NCI-H1930 (cell line): ENCODE results near the gene TBC1D22B.

ENCODE experiments used
- DNase-seq, 2 experiments: peaks; one replicate each; lab custom pipeline; 2025; lab: John Stamatoyannopoulos, UW

The TBC1D22B gene

DNA sequence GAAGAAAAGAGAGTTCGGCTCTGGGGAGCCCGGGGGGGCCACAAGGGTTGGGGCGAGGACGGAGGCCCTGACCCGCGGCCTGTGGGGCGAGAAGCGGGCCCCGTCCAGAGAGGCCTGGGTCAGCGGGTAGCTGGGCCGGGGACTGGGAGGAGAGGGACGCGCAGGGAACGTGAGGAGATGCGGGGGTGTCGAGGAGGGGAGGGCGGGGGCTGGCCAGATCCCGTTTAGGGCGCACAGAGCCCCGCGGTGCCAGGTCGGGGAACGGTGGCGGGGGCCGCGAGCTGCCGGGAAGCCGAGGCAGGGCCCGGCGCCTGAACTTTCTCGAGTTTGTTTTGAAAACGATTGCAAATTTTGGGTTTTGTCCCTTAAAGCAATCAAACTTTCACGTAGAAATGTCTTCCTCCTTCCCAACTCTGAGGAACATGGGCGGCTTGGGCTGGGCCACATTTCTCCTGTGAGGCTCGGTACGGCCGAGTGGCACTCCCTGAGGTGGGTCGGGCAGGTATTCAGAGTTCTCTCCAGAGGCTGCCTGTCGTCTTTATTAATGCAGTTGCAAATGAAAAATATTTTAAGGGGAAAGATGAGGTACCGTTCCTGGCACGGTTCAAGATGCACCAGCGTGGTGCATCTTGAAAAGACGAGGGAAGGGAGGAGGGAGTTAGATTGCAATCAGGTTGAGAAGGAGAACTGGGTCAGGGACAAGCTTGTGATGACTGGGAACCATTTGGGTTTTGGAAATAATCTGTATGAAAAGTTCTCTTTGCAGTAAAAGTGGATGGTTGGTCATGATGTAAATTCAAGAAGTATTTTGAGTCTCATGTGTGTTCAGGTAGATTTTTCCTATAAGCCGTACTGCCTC lies 97.2 kb downstream of the TBC1D22B start:
- DNase-seq = no peak

DNA sequence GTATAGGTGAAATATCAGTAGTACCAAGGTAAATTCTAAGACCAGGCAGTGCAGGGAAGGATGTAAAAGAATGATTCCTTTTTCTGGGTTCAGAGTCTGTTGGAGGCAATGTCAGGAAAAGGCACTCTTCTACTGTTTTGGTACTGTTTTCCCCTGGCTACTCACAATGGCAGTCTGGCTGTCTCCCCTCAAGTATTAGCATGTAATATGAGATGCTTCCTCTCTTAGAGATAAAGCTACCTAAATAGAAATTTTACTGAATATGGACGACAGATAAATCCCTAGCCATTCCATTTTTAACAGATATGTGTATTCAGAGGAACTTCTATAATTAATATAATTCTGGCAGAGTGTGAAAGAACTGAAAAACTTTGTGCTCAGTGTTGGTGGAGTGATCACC lies 99.7 kb downstream of the TBC1D22B start:
- DNase-seq = no peak

DNA sequence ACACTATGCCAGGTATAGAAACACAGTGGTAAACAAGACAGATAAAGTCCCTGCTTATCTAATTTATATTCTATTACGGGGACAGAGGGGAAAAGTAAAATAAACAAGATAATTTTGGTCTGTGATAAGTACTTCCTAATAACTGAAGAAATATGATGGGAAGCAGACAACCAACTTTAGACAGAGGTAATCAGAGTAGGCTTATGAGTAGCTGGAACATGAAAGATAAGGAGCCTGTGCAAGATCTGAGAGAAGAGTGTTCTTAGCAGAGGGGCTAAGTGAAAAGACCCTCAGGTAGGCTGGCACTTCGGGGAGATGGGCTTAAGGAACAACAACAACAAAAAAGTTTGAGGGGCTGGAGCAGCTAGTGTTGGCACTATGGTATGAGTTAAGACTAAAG lies 100.3 kb downstream of the TBC1D22B start:
- DNase-seq = no peak

DNA sequence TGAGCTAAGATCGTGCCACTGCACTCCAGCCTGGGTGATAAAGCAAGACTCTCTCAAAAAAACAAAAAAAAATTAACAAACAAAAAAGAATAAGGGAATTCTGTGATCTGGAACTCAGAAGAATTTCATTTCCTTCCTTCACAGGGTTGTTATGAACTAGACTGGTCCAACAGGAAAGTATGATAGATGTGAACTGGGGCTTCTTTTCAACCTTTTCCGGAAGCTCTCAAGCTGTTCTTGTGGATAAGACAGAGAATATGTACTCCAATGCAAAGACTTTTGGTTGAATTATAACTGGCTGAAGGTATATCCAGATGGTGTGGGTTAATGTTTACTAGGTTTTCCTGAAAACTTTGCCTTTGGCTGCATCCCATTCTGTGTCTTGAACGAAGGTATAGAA lies 101.5 kb downstream of the TBC1D22B start:
- DNase-seq = no peak

DNA sequence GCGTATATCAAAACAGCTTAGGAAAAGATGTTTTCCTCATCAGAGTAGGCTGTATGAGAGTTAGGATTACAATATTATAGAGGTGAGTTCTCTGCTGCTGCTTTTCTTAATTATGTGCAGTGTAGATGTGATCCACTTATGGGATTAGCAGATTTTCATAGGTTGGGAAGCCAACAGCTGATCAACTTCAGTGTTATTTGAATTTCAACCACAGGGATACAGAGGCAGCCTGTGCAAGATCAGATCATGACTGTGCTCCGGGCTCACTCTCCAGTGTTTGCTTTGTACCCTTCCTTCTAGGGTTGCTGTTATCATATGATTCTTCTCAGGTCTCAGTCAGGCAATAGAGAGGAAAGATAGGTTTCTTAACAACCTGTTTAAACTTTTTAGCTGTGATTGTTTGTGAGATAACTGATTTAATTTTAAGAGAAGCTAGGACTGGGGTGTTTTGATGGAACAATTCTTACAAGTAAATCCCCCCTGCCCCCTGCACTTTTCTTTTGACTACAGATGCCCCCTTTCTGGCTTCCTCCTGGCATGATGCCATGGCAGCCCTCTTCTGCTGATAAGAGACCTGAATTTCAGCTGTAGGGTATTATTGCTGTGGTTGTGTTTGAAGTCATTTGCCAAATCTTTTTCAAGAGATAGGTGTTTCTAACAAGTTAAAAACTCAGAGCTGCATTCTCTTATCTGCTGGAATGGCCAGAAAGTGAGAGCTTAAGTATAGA lies 104.7 kb downstream of the TBC1D22B start:
- DNase-seq = no peak

DNA sequence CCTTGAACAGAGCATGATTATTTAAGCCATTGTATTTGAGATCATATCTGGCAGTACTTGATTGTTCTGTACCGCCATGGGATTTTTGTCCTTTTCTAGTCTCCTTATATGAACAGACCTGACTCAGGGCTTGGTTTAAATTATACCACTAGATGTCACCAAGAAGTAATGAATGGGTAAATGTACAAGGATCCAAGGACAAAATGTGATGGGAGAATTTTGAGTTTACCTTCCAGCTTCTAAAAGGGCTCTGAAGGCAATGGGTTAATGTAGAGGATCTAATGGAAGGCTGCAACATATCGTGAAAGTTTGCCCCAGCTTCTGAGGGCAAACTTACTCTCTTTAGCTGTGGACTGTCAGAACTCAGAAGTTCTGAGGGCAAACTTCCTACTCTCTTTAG lies 108.2 kb downstream of the TBC1D22B start:
- no peak for DNase-seq

DNA sequence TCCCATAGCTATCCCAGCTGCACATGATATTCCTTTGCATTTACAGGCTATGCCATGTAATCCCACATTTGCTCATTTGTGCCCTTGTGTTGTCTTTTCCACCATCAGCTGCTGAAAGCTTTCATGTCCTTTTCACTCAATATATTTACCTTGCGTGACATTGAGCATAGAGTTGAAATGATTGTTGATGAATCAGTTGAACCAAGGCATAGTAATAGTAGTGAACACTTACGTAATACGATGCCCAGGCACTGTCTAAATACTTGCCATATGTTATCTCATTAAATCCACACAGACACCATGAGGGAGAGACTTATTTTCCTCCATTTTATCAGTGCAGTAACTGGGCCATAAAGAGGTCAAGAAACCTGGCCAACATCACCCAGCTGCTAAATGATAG lies 109.3 kb downstream of the TBC1D22B start:
- no peak for DNase-seq

DNA sequence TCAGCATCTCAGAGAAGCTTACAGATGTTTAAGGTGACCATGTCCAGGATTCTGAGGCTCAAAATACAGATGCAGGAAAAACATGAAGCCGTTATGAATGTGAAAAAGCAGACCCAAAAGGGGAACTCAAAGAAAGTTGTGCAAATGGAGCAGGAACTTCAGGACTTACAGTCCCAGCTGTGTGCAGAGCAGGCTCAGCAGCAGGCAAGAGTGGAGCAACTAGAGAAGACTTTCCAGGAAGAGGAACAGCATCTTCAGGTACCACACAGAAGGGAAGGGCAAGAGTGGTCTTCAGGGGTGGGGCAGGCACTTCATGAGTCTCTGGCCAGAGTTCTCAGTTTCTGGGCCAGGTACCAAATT lies 111.4 kb downstream of the TBC1D22B start:
- no peak for DNase-seq

DNA sequence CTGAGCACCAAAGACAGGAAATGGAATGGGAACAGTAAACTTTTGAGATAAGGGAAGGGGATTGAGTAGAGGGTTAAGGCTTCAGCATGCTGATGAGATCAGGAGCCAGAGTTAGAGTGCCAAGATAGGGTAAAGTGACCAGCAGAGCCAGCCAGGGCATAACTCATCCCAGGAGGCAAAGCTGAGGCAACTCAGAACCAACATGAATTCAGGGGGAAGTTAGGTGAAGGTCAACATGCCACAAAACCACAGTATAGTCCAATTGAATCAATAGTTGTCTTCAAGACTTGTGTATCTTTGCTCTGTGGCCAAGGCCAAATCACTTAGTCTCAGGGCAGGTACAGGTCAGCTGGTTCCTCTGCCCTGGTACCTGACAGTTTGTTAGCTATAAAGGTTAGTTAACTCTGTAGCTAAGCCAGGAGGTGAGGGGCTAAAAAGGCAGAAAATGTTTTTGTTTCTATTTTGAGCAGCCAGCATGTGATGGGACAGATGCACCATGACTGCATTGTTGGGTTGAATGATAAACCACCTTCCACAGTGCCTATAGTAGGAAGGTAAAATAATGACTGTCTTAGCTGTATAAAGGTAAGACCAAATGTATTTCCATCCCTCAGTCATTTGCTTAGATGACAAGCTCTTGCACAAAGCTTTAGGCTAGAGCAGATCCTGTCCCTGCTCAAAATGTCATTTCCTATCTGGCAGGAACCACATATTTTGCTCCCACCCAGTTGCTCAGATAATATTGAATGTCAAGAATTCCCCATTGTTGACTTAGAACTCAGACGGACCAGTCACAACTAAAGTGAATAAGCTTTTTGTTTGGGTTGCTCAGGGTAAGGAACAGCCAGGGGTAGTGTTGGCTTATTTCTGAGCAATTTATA lies 112.0 kb downstream of the TBC1D22B start:
- no peak for DNase-seq

DNA sequence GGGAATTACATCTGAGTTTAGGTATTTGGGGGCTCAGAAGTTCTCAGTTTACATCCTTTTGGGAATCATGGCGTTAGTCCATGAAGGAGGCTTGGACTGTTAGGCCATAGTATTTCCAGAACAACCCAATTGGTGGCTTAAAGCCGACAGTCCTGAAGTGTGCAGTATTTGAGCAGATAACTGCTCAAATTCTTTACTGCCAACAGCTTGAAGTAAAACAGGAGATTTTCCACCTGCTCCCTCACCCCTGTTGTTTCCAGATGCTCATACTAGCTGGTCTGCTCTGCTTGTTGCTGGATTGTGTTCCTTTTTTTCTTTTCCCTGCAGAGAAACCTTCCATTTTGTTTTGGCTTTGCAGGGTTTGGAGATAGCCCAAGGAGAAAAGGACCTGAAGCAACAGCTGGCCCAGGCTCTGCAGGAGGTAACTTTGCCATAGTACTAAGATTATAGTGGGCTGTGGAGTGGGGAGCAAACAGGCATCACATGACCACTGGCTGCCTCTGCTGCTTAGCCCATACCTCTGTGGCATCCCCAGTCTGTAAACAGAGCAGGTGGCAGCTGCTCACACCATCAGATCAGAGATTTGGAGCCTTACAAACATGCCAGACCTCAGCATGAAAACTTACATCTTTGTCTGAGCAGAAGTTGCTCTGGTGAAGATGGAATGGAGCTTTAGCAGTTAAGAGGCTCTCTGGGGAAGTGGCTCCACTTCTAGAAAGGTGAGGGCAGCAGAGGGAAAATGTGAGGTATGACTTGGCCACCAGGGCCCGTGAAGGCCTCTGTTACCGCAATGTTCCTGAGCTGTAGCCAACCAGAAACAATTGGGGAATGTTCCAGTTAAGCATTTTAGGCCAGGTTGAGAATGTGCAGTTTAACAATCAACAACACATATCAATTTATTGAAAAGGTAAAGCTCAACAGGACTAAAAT lies 113.8 kb downstream of the TBC1D22B start:
- no peak for DNase-seq

DNA sequence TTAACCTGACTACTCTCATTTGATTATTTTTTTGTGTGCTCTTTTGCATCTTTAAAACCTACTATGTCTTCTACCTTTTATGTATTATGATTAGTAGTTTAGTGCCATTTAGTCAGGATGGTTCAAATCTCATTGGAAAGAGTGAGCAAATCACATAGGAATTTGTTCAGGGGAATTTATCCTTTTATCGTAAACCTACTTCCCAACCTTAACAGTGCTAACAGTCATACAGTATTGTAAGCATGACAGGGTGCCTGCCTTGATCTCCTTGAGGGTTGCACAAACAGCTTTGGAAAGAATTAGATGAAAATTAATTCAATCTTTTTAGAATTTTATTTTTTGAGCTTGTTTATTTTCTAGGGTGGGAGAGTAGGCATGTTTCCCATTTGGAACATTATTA lies 114.5 kb downstream of the TBC1D22B start:
- no peak for DNase-seq

DNA sequence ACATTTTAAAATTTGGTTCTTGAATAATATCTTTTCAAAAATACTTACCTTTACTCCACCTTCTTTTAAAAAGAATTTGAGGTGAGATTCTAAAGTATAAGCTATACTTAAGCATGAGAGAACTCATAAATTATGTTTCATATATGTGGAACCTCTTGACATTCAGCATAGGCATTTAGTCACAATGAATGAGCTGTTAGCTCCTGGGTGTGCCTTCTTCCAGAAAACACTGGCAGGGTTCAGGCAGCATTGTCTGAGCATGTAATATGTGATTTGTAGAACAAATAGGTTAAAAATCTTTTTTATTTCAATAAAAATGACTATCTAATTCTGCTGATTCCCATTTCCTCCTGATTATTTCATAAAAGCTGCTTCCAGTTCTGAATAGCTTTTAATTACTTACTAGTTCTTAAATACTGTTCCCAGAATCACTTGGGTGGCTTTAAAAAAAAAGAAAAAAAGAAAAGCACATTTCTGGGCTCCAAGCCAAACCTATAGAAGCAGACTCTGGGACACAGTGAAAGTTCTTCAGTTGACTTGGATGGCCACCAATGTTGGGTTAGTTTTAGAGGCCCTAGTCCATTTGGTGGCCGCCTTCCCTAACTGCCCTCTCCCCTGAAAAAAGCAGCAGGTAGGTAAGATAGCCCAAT lies 116.4 kb downstream of the TBC1D22B start:
- no peak for DNase-seq

DNA sequence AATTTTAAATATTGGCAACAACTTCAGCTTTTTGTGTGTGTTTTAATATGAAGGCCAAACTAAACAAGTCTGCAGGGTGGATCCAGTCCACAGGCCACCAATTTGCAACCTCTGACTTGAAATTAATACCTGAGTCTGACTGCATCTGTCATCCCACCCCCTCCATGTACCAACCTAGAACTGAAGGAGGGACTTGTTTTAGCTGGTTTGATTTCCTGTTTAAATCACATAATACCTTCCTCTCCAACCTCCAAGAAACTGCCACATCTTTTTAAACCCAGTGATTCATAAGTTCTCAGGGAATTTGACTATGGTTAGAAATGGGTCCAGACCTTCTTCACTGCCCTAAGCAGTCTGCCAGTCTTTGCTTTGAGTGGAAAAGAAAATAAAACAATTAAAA lies 117.8 kb downstream of the TBC1D22B start:
- no peak for DNase-seq

DNA sequence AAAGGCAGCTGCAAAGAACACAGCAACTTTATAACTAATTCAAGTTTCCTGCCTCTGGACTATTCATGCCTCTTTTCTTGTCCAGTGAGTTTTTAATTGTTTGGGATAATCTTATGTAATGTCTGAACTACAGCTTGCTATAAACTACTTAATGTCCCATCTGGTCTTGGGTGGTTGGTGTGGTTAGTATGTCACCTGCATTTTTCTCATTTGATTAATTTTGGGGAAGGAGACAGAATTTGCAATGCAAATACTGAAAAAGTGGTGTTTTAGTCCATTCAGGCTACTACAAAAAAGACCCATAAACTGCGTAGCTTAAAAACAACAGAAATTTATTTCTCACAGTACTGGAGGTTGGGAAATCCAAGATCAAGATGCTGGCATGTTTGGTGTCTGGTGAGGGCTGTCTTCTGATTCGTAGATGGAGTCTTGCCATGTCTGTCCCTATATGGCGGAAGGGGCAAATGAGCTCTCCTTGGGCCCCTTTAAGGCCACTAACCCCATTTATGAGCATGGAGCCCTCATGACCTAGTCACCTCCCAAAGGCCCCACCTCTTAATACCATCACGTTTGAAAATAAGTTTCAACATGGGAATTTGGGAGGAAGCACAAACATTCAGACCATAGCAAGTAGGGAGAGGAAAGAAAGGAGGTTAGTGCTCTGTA lies 118.6 kb downstream of the TBC1D22B start:
- DNase-seq = no peak

DNA sequence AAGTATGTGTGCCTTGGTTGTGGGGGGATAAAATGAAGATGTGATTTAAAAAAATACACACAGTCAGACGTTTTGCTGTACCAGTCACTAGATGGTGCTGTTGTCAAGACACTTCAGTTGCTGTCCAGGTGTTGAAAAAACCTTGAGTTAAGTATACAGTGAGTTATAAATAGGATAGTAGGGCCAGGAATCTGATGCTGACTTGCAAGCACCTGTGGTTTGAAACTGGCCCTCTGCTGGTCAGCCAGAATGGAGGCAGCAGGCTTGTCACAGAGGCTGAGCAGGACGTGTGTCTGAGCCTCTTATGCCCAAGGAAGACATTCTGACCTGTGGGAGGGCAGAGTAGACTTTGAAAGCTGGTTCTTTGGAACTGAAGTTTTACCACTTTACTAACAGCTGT lies 124.0 kb downstream of the TBC1D22B start:
- no peak for DNase-seq
